Naive B cell (primary cell): ENCODE results near the gene FXN. TPM values are rescaled to one million over a fixed set of nuclear protein-coding genes. Genes with fewer than 3 reads are reported as not detected.

Experiments
- ATAC-seq, 2 donors: fragments of 150-1000 bp; cut with Tn5 transposase; 2 replicates each; pipeline ENCODE4 v1.10.0; 2021; ENCODE audit warnings: low read depth in 2 of 2, mild to moderate bottlenecking in 2 of 2, moderate library complexity in 2 of 2
- DNase-seq: peaks from one replicate; pipeline ENCODE4 v3.0.0; 2022
- H3K27ac Mint-ChIP-seq, 6 donors: one replicate each; pipeline ENCODE4 v1.8.0; 2020 to 2022; ENCODE audit warnings: mild to moderate bottlenecking in 6 of 6, mixed read lengths in 6 of 6, moderate library complexity in 5 of 6, inconsistent platforms in 2 of 6
- H3K27me3 Mint-ChIP-seq, 3 donors: one replicate each; pipeline ENCODE4 v1.8.0; 2021 to 2022; ENCODE audit warnings: mixed read lengths in 3 of 3, mild to moderate bottlenecking in 1 of 3
- H3K36me3 Mint-ChIP-seq, 2 donors: one replicate each; pipeline ENCODE4 v1.8.0; 2020 to 2022; ENCODE audit warnings: mixed read lengths in 2 of 2, inconsistent platforms in 1 of 2, mild to moderate bottlenecking in 1 of 2
- H3K4me1 Mint-ChIP-seq, 3 donors: one replicate each; pipeline ENCODE4 v1.8.0; 2020 to 2022; ENCODE audit warnings: mixed read lengths in 3 of 3, inconsistent platforms in 1 of 3, mild to moderate bottlenecking in 1 of 3, moderate library complexity in 1 of 3
- H3K4me3 Mint-ChIP-seq, 8 donors: one replicate each; pipeline ENCODE4 v1.8.0; 2020 to 2022; ENCODE audit warnings: mild to moderate bottlenecking in 8 of 8, mixed read lengths in 8 of 8, moderate library complexity in 8 of 8, inconsistent platforms in 2 of 8
- H3K9me3 Mint-ChIP-seq, 7 donors: one replicate each; pipeline ENCODE4 v1.8.0; 2020 to 2022; ENCODE audit warnings: mixed read lengths in 7 of 7, mild to moderate bottlenecking in 5 of 7, inconsistent platforms in 2 of 7, moderate library complexity in 1 of 7
- polyA plus RNA-seq, 6 donors: library from polyadenylated mRNA; unstranded; fragments of 300-500 nt; fragmentation: Illumina TruSeq; gene quantifications; one replicate each; pipeline ENCODE4 v1.2.3, GENCODE V29; 2021; ENCODE audit warnings: low read depth in 6 of 6

Gene FXN
- polyA plus RNA-seq, 6 donors from 2014 or later: 24.5 to 32.4 (median 27.7) TPM

- Mint-ChIP-seq H3K36me3 (no peaks in the 10 kb centered on the region), H3K9me3 (peaks cover 0 to 2% (median 0%) of the 10 kb centered on the region in 7 donors), H3K4me3 (no peak overlapping the region), H3K4me1 (peaks cover 0 to 5% (median 4%) of the 10 kb centered on the region in 3 donors), H3K27ac (peak overlapping the region in 2 of 6 donors; percentile 3 to 4), H3K27me3 (no peaks in the 10 kb centered on the region)
- ATAC-seq: no peak
- DNase-seq: no peak
Observed at GRCh38 chr9:69149321-69149807, 113.8 kb downstream of the FXN start.

Other genes with a start within 250 kb of the FXN start
- gene PRKACG, start 21.6 kb upstream of the FXN start, polyA plus RNA-seq: not detected
- gene TJP2, start 138.5 kb downstream of the FXN start, polyA plus RNA-seq: 1 to 10 TPM in 1 of 6 donors, under 1 TPM in 4, not detected in 1; 0.35 to 1.5 (median 0.52) TPM